Colon (tissue), 2 donors: ENCODE measurements around the gene QPCT.

Experiments
- FAIRE-seq: peaks from 2 replicates; lab custom pipeline; 2012; peaks lifted over from hg19 to GRCh38; lab: Jason Lieb, UNC
- donor health status: control.
- donor health status: control.

QPCT gene

DNA sequence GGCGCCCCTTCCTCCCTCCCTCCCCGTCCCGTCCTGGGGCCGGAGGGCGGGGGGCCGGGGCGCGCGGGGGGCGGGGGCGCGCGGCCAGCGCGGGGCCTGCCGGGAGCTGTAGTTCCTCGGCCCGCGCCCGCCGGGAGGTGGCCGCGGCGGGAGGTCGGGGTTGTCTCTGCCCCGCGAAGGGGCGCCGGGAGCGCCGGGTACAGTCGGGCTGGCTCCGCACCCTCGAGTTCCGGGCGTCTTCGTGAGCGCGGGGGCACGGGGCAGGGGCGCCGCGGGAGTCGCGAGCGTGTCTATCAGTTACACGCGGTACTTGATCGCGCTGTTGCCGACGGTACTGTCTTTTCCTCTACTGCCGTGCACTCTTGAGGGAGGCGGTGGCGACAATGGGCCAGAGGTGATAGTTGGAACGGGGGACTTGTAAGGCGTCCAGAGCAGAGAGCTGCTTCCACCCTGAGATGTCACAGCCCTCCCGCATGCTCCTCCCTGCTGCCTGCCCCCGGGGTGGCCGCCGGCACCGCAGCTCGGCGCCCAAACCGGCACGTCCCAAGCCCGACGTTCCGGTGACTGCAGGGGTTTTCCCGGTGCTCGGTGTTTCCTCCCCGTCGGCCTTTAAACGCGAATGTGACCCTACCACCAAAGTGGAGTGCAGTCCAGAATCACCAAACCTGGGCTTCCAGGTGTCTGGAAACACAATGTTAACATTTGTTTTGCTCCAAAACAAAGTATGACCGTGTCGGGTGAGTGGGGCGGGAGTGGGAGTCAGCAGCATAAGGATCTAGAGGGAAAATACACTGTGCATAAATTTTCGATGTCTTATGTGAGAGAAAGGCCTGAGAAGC lies 19.4 kb upstream of the QPCT start, which contains the start of gene PRKD3:
Gene PRKD3, minus strand, starts transcription at position 48 of the 839 bp plus-strand sequence. CDS start 8,309 bp downstream, outside the sequence.
- no peak for FAIRE-seq

GRCh38 chr2:37325625-37326071 lies 18.8 kb upstream of the QPCT start:
- no peak for FAIRE-seq

GRCh38 chr2:37326285-37326684 lies 18.1 kb upstream of the QPCT start:
- FAIRE-seq, result peak; percentile 65

- FAIRE-seq, result no peak
These were observed 17.4 kb upstream of the QPCT start for GRCh38 chr2:37326866-37327634.

DNA sequence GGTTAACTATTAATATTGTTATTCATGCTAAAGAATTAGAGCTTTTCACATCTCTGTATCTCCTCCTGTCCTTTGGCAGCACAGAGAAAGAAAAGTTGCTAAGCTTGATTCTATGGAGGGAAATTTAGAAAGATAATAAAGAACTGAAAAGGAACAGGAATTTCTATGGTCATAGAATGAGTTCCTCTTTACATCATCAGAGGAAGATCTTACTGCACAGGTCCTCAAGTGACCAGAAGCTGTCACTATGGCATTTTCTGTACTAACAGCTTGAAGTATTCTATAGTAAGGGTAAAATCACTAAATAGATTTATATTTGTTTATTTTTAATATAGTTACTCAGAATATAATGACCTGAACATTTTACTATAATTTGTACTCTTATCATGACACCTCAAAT lies 13.7 kb upstream of the QPCT start:
- FAIRE-seq, result no peak

- FAIRE-seq, result no peak
These were observed 11.9 kb upstream of the QPCT start for GRCh38 chr2:37332560-37332959.

DNA sequence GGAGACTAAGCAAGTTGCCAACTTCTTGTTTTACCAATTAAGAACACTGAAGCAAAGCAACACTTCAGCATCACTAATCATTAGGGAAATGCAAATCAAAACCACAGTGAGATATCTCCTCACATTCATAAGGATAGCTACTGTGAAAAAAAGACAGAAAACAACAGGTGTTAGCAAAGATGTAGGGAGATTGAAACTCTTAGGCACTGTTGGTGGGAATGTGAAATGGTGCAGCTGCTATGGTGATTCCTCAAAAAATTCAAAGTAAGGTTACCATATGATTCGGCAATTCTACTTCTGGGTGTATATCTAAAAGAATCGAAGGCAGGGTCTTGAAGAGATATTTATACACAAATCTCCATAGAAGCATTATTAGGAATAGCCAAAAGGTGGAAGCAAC lies 11.2 kb upstream of the QPCT start:
- no peak for FAIRE-seq

GRCh38 chr2:37335604-37336003 lies 8.8 kb upstream of the QPCT start:
- no peak for FAIRE-seq

- no peak for FAIRE-seq
These were observed 6.7 kb upstream of the QPCT start for GRCh38 chr2:37337620-37338280.

- FAIRE-seq, result no peak
These were observed 5.5 kb upstream of the QPCT start for GRCh38 chr2:37338933-37339332.

DNA sequence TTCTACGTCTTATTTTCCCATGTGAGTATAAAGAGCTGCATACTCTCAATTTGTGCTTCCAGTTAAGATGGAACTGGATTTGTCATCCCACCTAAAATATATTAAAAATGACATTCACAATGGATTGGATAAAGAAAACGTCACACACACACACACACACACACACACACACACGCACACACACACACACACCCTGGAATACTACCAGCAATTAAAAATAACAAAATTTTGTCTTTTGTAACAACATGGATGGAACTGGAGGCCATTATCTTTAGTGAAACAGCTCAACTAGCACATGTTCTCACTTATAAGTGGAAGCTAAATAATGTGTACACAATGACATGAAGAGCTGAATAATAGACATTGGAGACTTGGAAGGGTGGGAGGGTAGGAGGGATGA lies 3.8 kb upstream of the QPCT start:
- FAIRE-seq, result no peak

- no peak for FAIRE-seq
These were observed 1.7 kb upstream of the QPCT start for GRCh38 chr2:37342591-37343220.

DNA sequence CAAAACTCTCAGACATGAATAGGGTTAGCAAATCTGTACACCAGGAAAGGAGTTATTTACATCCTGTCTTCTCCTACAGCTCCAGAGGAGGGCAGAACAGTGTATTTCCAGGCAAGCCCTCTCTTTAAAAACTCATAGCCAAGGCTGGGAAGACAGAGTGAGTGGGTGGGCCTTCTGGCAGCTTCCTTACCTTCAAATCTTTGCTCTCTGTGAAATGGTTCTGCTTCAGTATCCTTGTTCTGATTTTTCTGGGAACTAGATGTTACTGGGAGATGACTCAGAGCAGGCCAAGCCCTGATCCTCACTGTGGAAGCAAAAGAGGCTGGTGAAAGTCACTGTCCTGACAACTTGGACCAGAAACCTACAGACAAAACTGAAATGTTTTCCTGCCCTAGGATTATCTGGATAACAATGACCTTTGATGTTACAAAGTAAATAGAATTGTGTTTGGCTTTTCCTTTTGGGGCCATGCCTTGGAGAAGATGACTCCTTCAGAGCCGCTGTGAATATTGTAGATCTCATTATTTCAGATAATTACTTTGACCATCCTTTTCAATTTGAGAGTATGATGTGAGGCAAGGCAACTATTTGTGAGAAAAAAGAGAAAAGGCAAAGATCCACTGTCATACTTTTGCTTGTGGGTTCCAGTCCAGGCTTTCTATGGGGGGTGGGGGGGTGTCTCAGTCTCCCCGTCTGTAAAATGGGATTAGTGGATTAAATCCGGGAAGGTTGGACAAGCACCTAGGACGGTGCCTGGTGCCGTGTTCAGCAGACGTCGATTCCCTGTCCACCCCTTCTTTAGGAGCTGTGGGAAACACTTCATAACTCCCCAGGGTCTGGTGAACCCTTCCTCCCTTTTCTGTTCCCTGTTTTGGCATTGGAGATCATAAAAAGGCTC lies 644 bp upstream of the QPCT start:
- no peak for FAIRE-seq

DNA sequence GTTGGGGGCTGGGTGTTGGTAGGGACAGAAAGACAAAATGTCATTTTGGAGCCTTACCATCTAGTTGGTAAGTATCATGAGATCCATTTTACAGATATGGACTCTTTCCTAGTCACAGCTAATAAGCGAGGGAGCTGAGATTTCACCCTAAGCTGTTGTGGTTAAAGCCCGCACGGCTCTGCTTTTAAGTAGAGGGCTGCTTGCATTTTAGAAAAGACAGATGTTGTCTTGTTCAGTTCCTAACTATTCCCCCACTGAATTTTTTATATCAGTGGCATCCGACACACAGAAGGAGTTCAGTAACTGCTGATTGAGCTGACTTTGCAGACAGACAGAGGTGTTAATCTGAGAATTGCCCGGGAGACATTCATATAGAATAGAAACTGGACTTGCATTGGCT lies 3.7 kb downstream of the QPCT start:
- FAIRE-seq, result no peak

DNA sequence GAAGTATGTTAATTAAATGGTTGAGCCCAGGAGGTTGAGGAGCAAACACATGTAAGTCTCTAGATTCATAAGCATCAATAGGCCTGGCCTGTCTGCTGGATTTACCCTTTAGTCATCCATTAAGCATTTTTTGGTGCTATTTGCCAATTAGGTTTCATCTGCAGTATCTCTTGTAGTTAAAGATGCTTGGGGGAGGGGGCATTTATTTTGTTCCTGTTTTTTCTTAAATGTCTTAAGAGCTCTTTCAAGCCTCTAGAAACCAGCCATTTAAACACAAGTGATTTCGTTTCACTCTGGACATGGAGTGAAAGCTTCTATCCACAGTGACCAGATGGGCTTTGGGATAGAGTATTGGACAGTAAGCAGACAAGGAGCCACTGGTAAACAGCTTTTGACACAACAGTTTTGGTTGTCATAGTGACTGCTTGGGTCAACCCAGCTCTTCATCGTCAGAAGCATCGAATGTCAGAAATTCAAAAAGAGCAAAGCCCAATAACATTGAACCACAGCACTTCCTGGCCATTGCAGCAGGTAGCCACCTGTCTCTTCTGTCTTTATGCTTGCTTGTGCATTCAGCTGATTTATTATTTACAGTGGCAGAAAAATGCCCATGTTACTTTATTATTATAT lies 4.9 kb downstream of the QPCT start:
- no peak for FAIRE-seq

GRCh38 chr2:37350034-37350433 lies 5.6 kb downstream of the QPCT start:
- no peak for FAIRE-seq

DNA sequence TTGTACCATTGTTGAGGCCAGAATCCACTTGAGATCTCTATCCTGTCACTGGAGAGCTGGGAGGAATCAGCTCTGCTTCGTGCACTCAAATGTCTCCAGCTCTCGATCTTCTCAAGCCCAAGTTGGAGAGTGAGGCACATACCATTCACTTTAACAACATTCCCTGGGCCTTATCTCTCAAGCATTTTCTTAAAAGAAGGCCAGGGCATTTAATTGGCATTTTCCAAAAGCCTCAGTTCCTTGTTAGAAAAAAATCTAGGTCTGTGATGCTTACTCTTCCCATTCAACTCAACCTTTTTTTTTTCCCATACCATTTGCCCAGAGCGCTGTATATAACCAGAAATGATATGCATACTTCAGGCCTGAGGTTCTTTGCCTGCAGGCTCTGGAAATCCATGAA lies 10.1 kb downstream of the QPCT start:
- no peak for FAIRE-seq

GRCh38 chr2:37355735-37356134 lies 11.3 kb downstream of the QPCT start:
- FAIRE-seq, result no peak

DNA sequence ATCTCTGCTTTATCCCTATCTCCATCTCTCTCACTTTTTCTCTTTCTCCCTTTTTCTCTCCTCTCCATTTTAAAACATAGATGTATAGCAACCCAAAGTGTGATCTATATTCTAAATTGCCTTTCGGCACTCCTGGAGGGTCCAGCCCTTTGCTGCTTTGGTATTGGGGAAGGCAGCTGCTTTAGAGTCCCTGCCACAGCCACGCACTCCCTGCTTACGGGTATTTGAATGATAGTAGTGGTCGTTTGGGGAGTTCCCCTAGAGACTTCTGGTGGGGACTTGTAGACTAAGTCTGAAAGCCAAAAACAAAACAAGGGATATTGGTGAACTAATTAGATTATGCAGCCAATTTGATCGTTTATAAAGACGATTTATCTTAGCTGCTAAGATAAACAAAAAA lies 11.9 kb downstream of the QPCT start:
- no peak for FAIRE-seq

- no peak for FAIRE-seq
These were observed 12.6 kb downstream of the QPCT start for GRCh38 chr2:37357069-37357468.

DNA sequence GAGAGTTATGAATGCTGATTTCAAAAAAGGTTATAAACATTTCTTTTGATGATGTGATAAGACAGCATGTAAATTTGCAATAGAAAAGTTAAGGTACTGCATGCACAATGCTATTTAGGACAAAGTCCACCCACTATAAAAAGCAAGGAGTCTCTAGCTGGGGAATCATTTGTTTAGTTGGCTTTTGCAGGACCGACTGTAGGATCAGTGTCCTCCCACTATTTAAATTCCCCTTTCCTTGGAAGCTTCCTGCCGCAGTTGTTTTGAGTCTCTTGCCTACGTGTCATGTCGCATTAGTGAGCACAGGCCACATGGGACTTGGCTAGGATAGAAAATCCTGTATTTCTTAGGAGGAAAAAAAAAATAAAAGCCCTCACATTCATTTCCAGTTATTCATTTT lies 13.1 kb downstream of the QPCT start:
- FAIRE-seq, result no peak
